ENCODE data around the gene LRRC71. TPM values are rescaled to one million over a fixed set of nuclear protein-coding genes. Genes with fewer than 3 reads are reported as not detected.

The LRRC71 gene
- total RNA-seq, 1 experiment from 2014 or later = not detected

- peaks cover 48% of the 10 kb centered on the region for H3K36me3 Mint-ChIP-seq (ENCODE audit: insufficient read depth, unreplicated experiment)
- no peak overlapping the region for H3K27ac Mint-ChIP-seq (ENCODE audit: low read depth, unreplicated experiment)
- CTCF ChIA-PET = interaction anchor here (0.6 to 1.3 kb wide), 7 partner anchors 10 to 128 kb away, joined by 3 to 5 read pairs (median 3); no protein-coding TSS in a partner anchor
These were observed 18.4 kb downstream of the LRRC71 start for GRCh38 chr1:156938813-156939212.

GRCh38 chr1:156939786-156940334 lies 19.4 kb downstream of the LRRC71 start:
- ChIA-PET CTCF (interaction anchor here (0.6 to 3.3 kb wide), 4 partner anchors 11 to 101 kb away, joined by 3 to 20 read pairs (median 4); no protein-coding TSS in a partner anchor), POLR2A (no interaction called here)
- Mint-ChIP-seq H3K4me1 (ENCODE audit: insufficient read depth, unreplicated experiment) (no peaks in the 10 kb centered on the region), H3K27ac (ENCODE audit: low read depth, unreplicated experiment) (no peak overlapping the region), H3K9me3 (ENCODE audit: unreplicated experiment) (no peaks in the 10 kb centered on the region), H3K36me3 (ENCODE audit: insufficient read depth, unreplicated experiment) (peaks cover 55% of the 10 kb centered on the region), H3K27me3 (ENCODE audit: insufficient read depth, unreplicated experiment) (no peaks in the 10 kb centered on the region), H3K4me3 (ENCODE audit: unreplicated experiment) (no peak overlapping the region)
- BruUV-seq (replicated peaks) = no TSS peak
- intact Hi-C loops (cut with micrococcal nuclease) = no loop called here
- DNase-seq (ENCODE audit: unreplicated experiment) = no peak
- TF ChIP-seq, protein P1, sequence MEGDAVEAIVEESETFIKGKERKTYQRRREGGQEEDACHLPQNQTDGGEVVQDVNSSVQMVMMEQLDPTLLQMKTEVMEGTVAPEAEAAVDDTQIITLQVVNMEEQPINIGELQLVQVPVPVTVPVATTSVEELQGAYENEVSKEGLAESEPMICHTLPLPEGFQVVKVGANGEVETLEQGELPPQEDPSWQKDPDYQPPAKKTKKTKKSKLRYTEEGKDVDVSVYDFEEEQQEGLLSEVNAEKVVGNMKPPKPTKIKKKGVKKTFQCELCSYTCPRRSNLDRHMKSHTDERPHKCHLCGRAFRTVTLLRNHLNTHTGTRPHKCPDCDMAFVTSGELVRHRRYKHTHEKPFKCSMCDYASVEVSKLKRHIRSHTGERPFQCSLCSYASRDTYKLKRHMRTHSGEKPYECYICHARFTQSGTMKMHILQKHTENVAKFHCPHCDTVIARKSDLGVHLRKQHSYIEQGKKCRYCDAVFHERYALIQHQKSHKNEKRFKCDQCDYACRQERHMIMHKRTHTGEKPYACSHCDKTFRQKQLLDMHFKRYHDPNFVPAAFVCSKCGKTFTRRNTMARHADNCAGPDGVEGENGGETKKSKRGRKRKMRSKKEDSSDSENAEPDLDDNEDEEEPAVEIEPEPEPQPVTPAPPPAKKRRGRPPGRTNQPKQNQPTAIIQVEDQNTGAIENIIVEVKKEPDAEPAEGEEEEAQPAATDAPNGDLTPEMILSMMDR (IDR thresholded peaks at IDR 0.05; ENCODE audit: unreplicated experiment) = no peak

More at GRCh38 chr1:156938813-156939212, 18.4 kb downstream of the LRRC71 start:
- Mint-ChIP-seq H3K27me3 (ENCODE audit: insufficient read depth, unreplicated experiment) (no peaks in the 10 kb centered on the region), H3K4me3 (ENCODE audit: unreplicated experiment) (no peak overlapping the region), H3K4me1 (ENCODE audit: insufficient read depth, unreplicated experiment) (no peaks in the 10 kb centered on the region), H3K9me3 (ENCODE audit: unreplicated experiment) (no peaks in the 10 kb centered on the region)
- intact Hi-C loops (cut with micrococcal nuclease) = no loop called here
- POLR2A ChIA-PET = interaction anchor here (0.5 kb wide), 1 partner anchor 12 kb away, joined by 5 read pairs; no protein-coding TSS in a partner anchor
- TF ChIP-seq, protein P1 (IDR thresholded peaks at IDR 0.05; ENCODE audit: unreplicated experiment) = no peak
- DNase-seq (ENCODE audit: unreplicated experiment) = no peak
- BruUV-seq (replicated peaks) = no TSS peak

GRCh38 chr1:156941675-156942074 lies 21.2 kb downstream of the LRRC71 start:
- TF ChIP-seq, protein P1 (IDR thresholded peaks at IDR 0.05; ENCODE audit: unreplicated experiment) = no peak
- no peak overlapping the region for H3K27ac Mint-ChIP-seq (ENCODE audit: low read depth, unreplicated experiment)
- intact Hi-C loops (cut with micrococcal nuclease) = no loop called here
- ChIA-PET CTCF (interaction anchor here (1.4 to 3.3 kb wide), 3 partner anchors 9 to 103 kb away, joined by 3 to 20 read pairs (median 8); no protein-coding TSS in a partner anchor), POLR2A (interaction anchor here (0.9 kb wide), 1 partner anchor 57 kb away, joined by 3 read pairs; no protein-coding TSS in a partner anchor)
- no peaks in the 10 kb centered on the region for H3K27me3 Mint-ChIP-seq (ENCODE audit: insufficient read depth, unreplicated experiment)
- DNase-seq (ENCODE audit: unreplicated experiment) = no peak
- no peaks in the 10 kb centered on the region for H3K9me3 Mint-ChIP-seq (ENCODE audit: unreplicated experiment)
- H3K36me3 Mint-ChIP-seq (ENCODE audit: insufficient read depth, unreplicated experiment) = peaks cover 60% of the 10 kb centered on the region
- no TSS peak for BruUV-seq (replicated peaks)
- H3K4me3 Mint-ChIP-seq (ENCODE audit: unreplicated experiment) = no peak overlapping the region
- no peaks in the 10 kb centered on the region for H3K4me1 Mint-ChIP-seq (ENCODE audit: insufficient read depth, unreplicated experiment)

DNA sequence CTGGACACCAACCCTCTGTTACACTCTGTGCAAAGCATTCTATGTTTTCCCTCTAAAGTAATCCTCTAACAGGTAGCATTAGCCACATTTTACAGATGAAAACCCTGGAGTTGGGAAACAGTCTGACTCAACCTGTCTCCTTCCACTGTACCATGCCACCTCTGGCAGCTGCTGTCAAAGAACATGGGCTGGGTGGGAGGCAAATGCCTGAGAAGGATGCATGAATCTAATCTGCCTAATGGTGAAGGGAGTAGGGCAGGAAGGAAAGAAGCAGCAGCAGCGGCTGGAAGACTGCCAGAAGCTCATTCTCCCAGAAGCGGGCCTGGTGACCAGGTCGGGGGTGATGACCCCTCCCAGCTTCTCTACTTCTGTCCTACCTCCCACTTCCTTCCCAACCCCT lies 21.7 kb downstream of the LRRC71 start:
- H3K36me3 Mint-ChIP-seq (ENCODE audit: insufficient read depth, unreplicated experiment) = peaks cover 63% of the 10 kb centered on the region
- no peak for DNase-seq (ENCODE audit: unreplicated experiment)
- intact Hi-C loops (cut with micrococcal nuclease) = no loop called here
- no peaks in the 10 kb centered on the region for H3K9me3 Mint-ChIP-seq (ENCODE audit: unreplicated experiment)
- TF ChIP-seq, protein P1 (IDR thresholded peaks at IDR 0.05; ENCODE audit: unreplicated experiment) = no peak
- no TSS peak for BruUV-seq (replicated peaks)
- POLR2A ChIA-PET = interaction anchor here (0.9 kb wide), 1 partner anchor 57 kb away, joined by 3 read pairs; no protein-coding TSS in a partner anchor
- H3K4me1 Mint-ChIP-seq (ENCODE audit: insufficient read depth, unreplicated experiment) = no peaks in the 10 kb centered on the region
- CTCF ChIA-PET = interaction anchor here (1.7 to 3.3 kb wide), 2 partner anchors 13 to 103 kb away, joined by 8 to 20 read pairs; no protein-coding TSS in a partner anchor
- H3K27ac Mint-ChIP-seq (ENCODE audit: low read depth, unreplicated experiment) = no peak overlapping the region
- H3K4me3 Mint-ChIP-seq (ENCODE audit: unreplicated experiment) = no peak overlapping the region
- H3K27me3 Mint-ChIP-seq (ENCODE audit: insufficient read depth, unreplicated experiment) = no peaks in the 10 kb centered on the region
